H1 (cell line): ENCODE data around the gene MED12L. TPM values are rescaled to one million over a fixed set of nuclear protein-coding genes. Genes with fewer than 3 reads are reported as not detected.

Experiments used
- CTCF ChIA-PET: fragments of 300-600 bp; sonication (Branson Sonifier 250); formaldehyde crosslinking; loops from one replicate; lab custom pipeline; 2021; ENCODE audit not compliant: partially characterized antibody; lab: Charles Lee
- POLR2A ChIA-PET: fragments of 300-600 bp; sonication (Branson Sonifier 250); formaldehyde crosslinking; loops from one replicate; lab custom pipeline; 2021; ENCODE audit warnings: inconsistent platforms; ENCODE audit not compliant: partially characterized antibody; lab: Charles Lee
- DNase-seq, 2 experiments: peaks; one replicate each; pipeline versions ENCODE4 v3.0.0 to v3.0.0-alpha.2; 2010 to 2022; ENCODE audit warnings: low spot score in 2 of 2, low read depth in 1 of 2, mixed read lengths in 1 of 2
- FAIRE-seq: peaks from 2 replicates; lab custom pipeline; 2011; peaks lifted over from hg19 to GRCh38; lab: Jason Lieb, UNC
- H2AFZ ChIP-seq: 2 replicates; pipeline ENCODE4 v1.8.1; 2012; ENCODE audit warnings: low read length, inconsistent platforms
- H2AK5ac ChIP-seq: 2 replicates; pipeline ENCODE4 v1.6.1; 2013; ENCODE audit warnings: low read depth, low read length
- H2BK120ac ChIP-seq: replicated peaks from 2 replicates; pipeline ENCODE3; 2013; ENCODE audit warnings: low read depth, low read length, inconsistent platforms
- H2BK12ac ChIP-seq: 2 replicates; pipeline ENCODE4 v1.6.1; 2013; ENCODE audit warnings: low read depth, low read length
- H2BK15ac ChIP-seq: 2 replicates; pipeline ENCODE4 v1.6.1; 2013; ENCODE audit warnings: low read length
- H2BK20ac ChIP-seq: 2 replicates; pipeline ENCODE4 v1.6.1; 2013; ENCODE audit warnings: low read length
- H2BK5ac ChIP-seq: 2 replicates; pipeline ENCODE4 v1.6.1; 2013; ENCODE audit warnings: low read depth, low read length
- H3K14ac ChIP-seq: 2 replicates; pipeline ENCODE4 v1.6.1; 2013; ENCODE audit warnings: inconsistent platforms; ENCODE audit not compliant: insufficient read length
- H3K18ac ChIP-seq: 2 replicates; pipeline ENCODE4 v1.6.1; 2013; ENCODE audit warnings: low read length; ENCODE audit errors: extremely low read depth
- H3K23ac ChIP-seq: 2 replicates; pipeline ENCODE4 v1.6.1; 2013; ENCODE audit warnings: inconsistent platforms; ENCODE audit not compliant: insufficient read length
- H3K23me2 ChIP-seq: 2 replicates; pipeline ENCODE4 v1.6.1; 2013; ENCODE audit warnings: low read depth, low read length
- H3K27ac ChIP-seq: 2 replicates; pipeline ENCODE4 v1.6.1; 2011; ENCODE audit warnings: low read depth, low read length, inconsistent platforms
- H3K27me3 ChIP-seq, 4 experiments: replicated peaks in 1 of 4; 1 replicate in 1 of 4; 2 replicates in 3 of 4; pipeline versions ENCODE4 v1.6.1 to v1.8.1; 2011 to 2013; ENCODE audit warnings: low read length in 3 of 4, mild to moderate bottlenecking in 3 of 4, inconsistent platforms in 2 of 4, mixed read lengths in 2 of 4, moderate library complexity in 1 of 4; ENCODE audit not compliant: control insufficient read depth in 3 of 4, insufficient read depth in 3 of 4; ENCODE audit errors: extremely low read depth in 1 of 4
- H3K36me3 ChIP-seq, 4 experiments: 2 replicates each; pipeline versions ENCODE4 v1.6.1 to v1.8.1; 2011 to 2013; ENCODE audit warnings: mild to moderate bottlenecking in 4 of 4, low read length in 3 of 4, moderate library complexity in 2 of 4, control low read depth in 1 of 4, inconsistent platforms in 1 of 4; ENCODE audit not compliant: insufficient read depth in 4 of 4, control insufficient read depth in 2 of 4
- H3K4ac ChIP-seq: replicated peaks from 2 replicates; pipeline ENCODE3; 2013; ENCODE audit warnings: low read length, low read depth, mixed read lengths, inconsistent platforms; ENCODE audit not compliant: insufficient read length
- H3K4me1 ChIP-seq, 4 experiments: replicated peaks in 1 of 4; 1 replicate in 1 of 4; 2 replicates in 3 of 4; pipeline versions ENCODE4 v1.6.1 to v1.8.1; 2011 to 2013; ENCODE audit warnings: low read length in 3 of 4, inconsistent platforms in 2 of 4, mixed read lengths in 1 of 4; ENCODE audit not compliant: insufficient read depth in 4 of 4, control insufficient read depth in 3 of 4
- H3K4me2 ChIP-seq, 2 experiments: 2 replicates each; pipeline versions ENCODE4 v1.6.1 to v1.8.1; 2011 to 2013; ENCODE audit warnings: low read depth in 2 of 2, low read length in 2 of 2, control low read depth in 1 of 2, inconsistent platforms in 1 of 2, mild to moderate bottlenecking in 1 of 2; ENCODE audit not compliant: insufficient read depth in 1 of 2
- H3K4me3 ChIP-seq, 4 experiments: fragments of 200-600, 300-600 bp in 1 of 4; sonication (generic), shearing (Covaris generic), sonication (Bioruptor Twin) in 1 of 4; 2 replicates each; pipeline versions ENCODE4 v1.5.1 to v1.8.1; 2011 to 2016; ENCODE audit warnings: low read length in 4 of 4, low read depth in 3 of 4, control low read depth in 2 of 4, inconsistent platforms in 2 of 4, mild to moderate bottlenecking in 2 of 4, mixed read lengths in 1 of 4, moderate library complexity in 1 of 4; ENCODE audit not compliant: insufficient read depth in 2 of 4; ENCODE audit errors: extremely low read depth in 1 of 4
- H3K56ac ChIP-seq: replicated peaks from 2 replicates; pipeline ENCODE3; 2013; ENCODE audit warnings: low read depth, mild to moderate bottlenecking, mixed read lengths, low read length, inconsistent platforms; ENCODE audit not compliant: insufficient read length
- H3K79me1 ChIP-seq: 2 replicates; pipeline ENCODE4 v1.6.1; 2013; ENCODE audit warnings: low read depth, low read length, control low read depth
- H3K79me2 ChIP-seq, 2 experiments: 2 replicates each; pipeline versions ENCODE4 v1.6.1 to v1.8.1; 2012 to 2013; ENCODE audit warnings: low read length in 2 of 2, mild to moderate bottlenecking in 2 of 2, inconsistent platforms in 1 of 2; ENCODE audit not compliant: insufficient read depth in 2 of 2, control insufficient read depth in 1 of 2
- H3K9ac ChIP-seq, 4 experiments: replicated peaks in 1 of 4; 1 replicate in 1 of 4; 2 replicates in 3 of 4; pipeline versions ENCODE4 v1.6.1 to v1.8.1; 2011 to 2013; ENCODE audit warnings: low read depth in 3 of 4, low read length in 3 of 4, control low read depth in 2 of 4, mild to moderate bottlenecking in 2 of 4, moderate library complexity in 2 of 4, inconsistent platforms in 1 of 4; ENCODE audit errors: extremely low read depth in 1 of 4
- H3K9me3 ChIP-seq, 2 experiments: 2 replicates each; pipeline versions ENCODE4 v1.6.1 to v1.8.1; 2012 to 2013; ENCODE audit warnings: mild to moderate bottlenecking in 2 of 2, moderate library complexity in 2 of 2, control low read depth in 1 of 2, inconsistent platforms in 1 of 2, low read depth in 1 of 2, low read length in 1 of 2, mixed read lengths in 1 of 2; ENCODE audit not compliant: insufficient read depth in 2 of 2
- H4K20me1 ChIP-seq, 2 experiments: replicated peaks in 1 of 2; 2 replicates each; pipeline versions ENCODE3 to v1.8.1; 2011 to 2013; ENCODE audit warnings: inconsistent platforms in 2 of 2, low read length in 2 of 2, mild to moderate bottlenecking in 1 of 2; ENCODE audit not compliant: insufficient read depth in 2 of 2, control insufficient read depth in 1 of 2
- H4K5ac ChIP-seq: 2 replicates; pipeline ENCODE4 v1.6.1; 2013; ENCODE audit warnings: low read length, low read depth, mixed read lengths, inconsistent platforms; ENCODE audit not compliant: insufficient read length
- H4K8ac ChIP-seq: 2 replicates; pipeline ENCODE4 v1.8.0; 2013; ENCODE audit warnings: mild to moderate bottlenecking, moderate library complexity, low read length, inconsistent platforms; ENCODE audit not compliant: insufficient read depth; ENCODE audit errors: extremely low read depth
- H4K91ac ChIP-seq: replicated peaks from 2 replicates; pipeline ENCODE3; 2013; ENCODE audit warnings: low read length, mixed read lengths, inconsistent platforms; ENCODE audit not compliant: insufficient read length
- ATF2 ChIP-seq: IDR thresholded peaks from 2 replicates; pipeline ENCODE4 v1.6.1; 2012; ENCODE audit warnings: low read length, inconsistent platforms
- BCL11A ChIP-seq, 2 experiments: IDR thresholded peaks; one replicate each; pipeline ENCODE4 v1.6.1; 2011; ENCODE audit warnings: low read depth in 2 of 2, low read length in 2 of 2, mild to moderate bottlenecking in 2 of 2
- CTBP2 ChIP-seq: IDR thresholded peaks from 2 replicates; pipeline ENCODE4 v1.7.0; 2011; ENCODE audit warnings: borderline replicate concordance, mild to moderate bottlenecking, moderate library complexity, mixed read lengths, low read length; ENCODE audit not compliant: insufficient read depth, insufficient read length
- SIX5 ChIP-seq: IDR thresholded peaks from 2 replicates; pipeline ENCODE4 v1.6.1; 2011; ENCODE audit warnings: mild to moderate bottlenecking, low read depth, low read length
- TAF7 ChIP-seq: optimal IDR thresholded peaks from 2 replicates; pipeline ENCODE3; 2011; ENCODE audit warnings: low read depth, mild to moderate bottlenecking, inconsistent platforms, low read length, moderate library complexity, borderline replicate concordance
- WGBS, 2 experiments: shearing (Covaris generic) in 1 of 2; methylation state at CpG; one replicate each; pipeline versions ENCODE4 v1.1.6 to v1.1.7; 2013 to 2015; ENCODE audit warnings: low lambda C conversion rate in 2 of 2, mixed read lengths in 2 of 2, inconsistent platforms in 1 of 2, low coverage in 1 of 2, missing lambda C conversion rate in 1 of 2; ENCODE audit not compliant: insufficient replicate concordance in 2 of 2, insufficient coverage in 1 of 2, insufficient read length in 1 of 2; ENCODE audit errors: extremely low coverage in 1 of 2, missing lambda C conversion rate in 1 of 2; 5-methylcytosine and 5-hydroxymethylcytosine counted together
- polyA plus RNA-seq, 7 experiments: library from polyadenylated mRNA; depleted of rRNA in 3 of 7; stranded (reverse) in 5 of 7; unstranded in 2 of 7; fragments of >200 nt in 5 of 7; fragments of 200-250 nt in 2 of 7; gene quantifications; 1 replicate in 5 of 7; 2 replicates in 1 of 7; 4 replicates in 1 of 7; pipeline versions ENCODE4 v1.2.1 to v1.2.3, GENCODE V29; 2011 to 2013; ENCODE audit warnings: missing spikeins in 2 of 7, mixed read lengths in 2 of 7
- total RNA-seq: library from RNA; stranded (reverse); fragmentation: NEBNext Ultra II Directional; extraction: Animal tissue kit (Norgen Biotek cat#: 25700); gene quantifications from 2 replicates; pipeline ENCODE4 v1.2.1, GENCODE V29; 2021
- TF ChIP-seq, protein P1 (sequence below): IDR thresholded peaks from 2 replicates; pipeline ENCODE4 v1.6.1; 2012; ENCODE audit warnings: inconsistent platforms

MED12L gene
- total and polyA plus RNA-seq, 2 of the 8 experiments (the other 6 are each of a cell fraction or from before 2014, with no cell fraction given): 3.6 to 26.2 TPM

DNA sequence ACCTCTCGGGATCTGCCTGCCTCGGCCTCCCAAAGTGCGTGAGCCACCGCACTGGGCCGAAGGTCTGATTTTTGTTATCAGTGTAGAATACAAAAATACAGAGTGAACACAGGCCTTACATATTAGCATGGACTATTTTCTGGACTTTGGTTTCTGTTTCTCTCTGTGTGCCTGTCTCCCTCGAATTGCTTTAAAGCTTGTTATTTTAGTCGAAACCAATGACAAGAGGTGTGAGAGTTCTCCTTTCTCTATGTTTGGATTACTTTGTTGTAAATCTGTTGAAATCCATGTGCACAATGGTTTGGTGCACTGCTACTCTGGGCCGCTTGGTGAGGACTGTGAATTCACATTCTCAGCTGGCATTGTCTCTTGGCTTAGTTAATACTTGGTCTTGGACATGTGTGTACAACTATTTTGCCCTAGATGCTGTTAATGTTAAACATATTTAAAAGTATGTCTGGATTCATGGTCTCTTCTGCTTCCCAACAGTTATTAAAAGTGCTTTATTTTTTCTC lies 23.9 kb downstream of the MED12L start:
- Histone ChIP-seq H4K20me1 (peaks cover 0 to 3% of the 10 kb centered on the region in 2 experiments), H2AFZ (no peak overlapping the region), H2BK120ac (no peak overlapping the region), H3K23ac (no peak overlapping the region), H4K5ac (no peak overlapping the region), H3K36me3 (no peaks in the 10 kb centered on the region), H3K27ac (no peak overlapping the region), H3K14ac (no peak overlapping the region), H2BK20ac (no peak overlapping the region), H4K91ac (no peak overlapping the region), H2AK5ac (no peak overlapping the region), H3K4me1 (peaks cover 0 to 8% (median 6%) of the 10 kb centered on the region in 4 experiments; a peak in 3 of 7 replicates), H3K4me2 (no peak overlapping the region), H3K4me3 (no peak overlapping the region), H3K27me3 (no peaks in the 10 kb centered on the region), H3K79me2 (peaks cover 8 to 93% of the 10 kb centered on the region in 2 experiments; a peak in 3 of 4 replicates), H3K56ac (no peak overlapping the region), H2BK5ac (no peak overlapping the region), H3K23me2 (no peaks in the 10 kb centered on the region), H3K18ac (no peak overlapping the region), H2BK15ac (no peak overlapping the region), H3K79me1 (peaks cover 19% of the 10 kb centered on the region; the same call in 1 of the 2 replicates), H2BK12ac (no peak overlapping the region), H3K9me3 (no peaks in the 10 kb centered on the region), H3K4ac (no peak overlapping the region), H3K9ac (no peak overlapping the region), H4K8ac (no peak overlapping the region)
- ChIA-PET CTCF (interaction anchor here (0.8 to 1.3 kb wide), 3 partner anchors 12 to 93 kb away, joined by 3 to 4 read pairs (median 4); no protein-coding TSS in a partner anchor), POLR2A (interaction anchor here (0.9 to 2.2 kb wide), 2 partner anchors 23 to 33 kb away, joined by 3 to 10 read pairs; partner anchors contain the start of gene MED12L)
- TF ChIP-seq, protein P1, sequence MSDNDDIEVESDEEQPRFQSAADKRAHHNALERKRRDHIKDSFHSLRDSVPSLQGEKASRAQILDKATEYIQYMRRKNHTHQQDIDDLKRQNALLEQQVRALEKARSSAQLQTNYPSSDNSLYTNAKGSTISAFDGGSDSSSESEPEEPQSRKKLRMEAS: no peak
- TF ChIP-seq CTBP2 (no peak), ATF2 (no peak), BCL11A (IDR thresholded peaks at IDR 0.05; ENCODE audit: low read depth in 2 of 2, low read length in 2 of 2) (no peak), SIX5 (no peak), TAF7 (no peak)
- DNase-seq: no peak
- WGBS, 2 experiments: 92% methylated on average over 8 of the region's 8 CpGs; no CpG with 5 or more reads in 1 of the 2 experiments
- FAIRE-seq: no peak
